Measurements from ENCODE around the gene VSTM2L. TPM values are rescaled to one million over a fixed set of nuclear protein-coding genes. Genes with fewer than 3 reads are reported as not detected.

Gene VSTM2L
- total RNA-seq, 1 experiment from 2014 or later: 0.71 TPM

DNA sequence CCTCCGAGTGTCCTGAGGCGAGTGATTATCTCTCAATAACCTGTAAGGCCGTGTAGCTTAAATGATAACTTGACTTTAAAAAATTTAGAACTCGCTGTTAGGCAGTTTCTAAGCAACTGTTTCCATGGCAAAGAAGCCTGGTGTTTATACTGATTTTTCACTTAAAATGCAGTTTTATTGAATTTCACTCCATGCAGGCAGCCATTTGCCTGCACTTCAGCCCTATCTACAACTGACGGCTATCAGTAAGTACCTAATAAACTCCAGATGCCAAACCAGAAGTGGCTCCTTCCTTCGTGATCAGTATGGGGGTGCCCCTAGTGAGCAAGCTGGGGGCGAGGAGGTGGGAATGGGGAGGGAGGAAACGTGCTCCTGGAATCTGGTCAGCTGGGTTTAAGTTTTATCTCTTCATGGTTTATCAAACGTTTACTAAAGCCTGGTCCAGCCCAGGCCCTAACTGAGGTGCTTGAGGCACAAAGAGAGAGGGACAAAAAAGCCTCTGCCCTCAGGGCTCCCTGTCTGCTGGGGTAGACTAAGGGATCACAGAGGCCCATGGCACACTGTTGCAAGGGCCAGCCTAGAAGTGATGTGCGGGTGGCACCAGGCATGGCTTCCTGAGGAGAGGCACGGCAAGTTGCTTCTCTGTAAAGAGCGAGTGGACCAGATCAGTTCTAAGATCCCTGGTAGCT is 84.8 kb downstream of the VSTM2L start:
- H3K36me3 Mint-ChIP-seq (ENCODE audit: insufficient read depth, unreplicated experiment): peaks cover 15% of the 10 kb centered on the region

DNA sequence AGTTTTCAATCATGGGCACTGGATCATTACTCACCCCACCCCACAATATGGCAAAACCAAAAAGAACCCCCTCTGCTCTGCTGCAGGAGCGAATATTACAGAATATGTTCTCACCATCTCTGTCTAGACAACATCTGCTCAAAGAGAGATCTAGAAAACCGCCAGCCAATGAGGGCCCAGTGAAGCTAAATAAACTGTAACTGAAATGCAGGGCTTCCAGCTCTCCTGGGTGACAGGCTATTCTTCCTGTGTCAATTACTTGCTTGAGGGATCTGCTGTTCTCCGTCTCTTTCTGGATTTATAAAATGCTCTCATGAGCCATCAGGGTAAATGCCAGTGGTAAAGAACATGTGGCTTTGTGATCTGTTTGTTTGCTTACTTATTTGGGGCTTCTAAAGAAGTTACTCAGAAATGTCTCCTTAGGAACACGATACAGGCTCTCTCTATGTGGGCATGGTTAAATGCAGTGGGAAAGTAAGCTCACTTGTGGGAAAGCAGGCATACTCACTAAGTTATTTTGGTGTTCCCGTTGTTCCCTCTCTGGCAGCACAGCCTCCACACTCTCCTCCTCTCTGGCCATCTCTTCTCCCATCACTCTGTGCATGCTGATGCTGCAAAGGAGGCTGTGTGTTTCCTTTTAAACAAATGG is 85.5 kb downstream of the VSTM2L start:
- no peak for TF ChIP-seq CTCF (IDR thresholded peaks at IDR 0.05; ENCODE audit: unreplicated experiment)
- Mint-ChIP-seq H3K9me3 (ENCODE audit: low read depth, unreplicated experiment) (no peaks in the 10 kb centered on the region), H3K27me3 (ENCODE audit: unreplicated experiment) (no peaks in the 10 kb centered on the region), H3K4me1 (ENCODE audit: low read depth, unreplicated experiment) (peaks cover 44% of the 10 kb centered on the region), H3K27ac (ENCODE audit: unreplicated experiment) (no peak overlapping the region), H3K4me3 (ENCODE audit: low read depth, unreplicated experiment) (no peak overlapping the region), H3K36me3 (ENCODE audit: insufficient read depth, unreplicated experiment) (peaks cover 8% of the 10 kb centered on the region)
- DNase-seq: no peak
- BruUV-seq (replicated peaks): no TSS peak
- CTCF ChIA-PET: interaction anchor here (0.6 kb wide), 1 partner anchor 26 kb away, joined by 5 read pairs; no protein-coding TSS in a partner anchor
- intact Hi-C loops (cut with micrococcal nuclease; ENCODE audit: unreplicated experiment): no loop called here

More for the DNA sequence above, 84.8 kb downstream of the VSTM2L start:
- intact Hi-C loops (cut with micrococcal nuclease; ENCODE audit: unreplicated experiment): no loop called here
- no peak for DNase-seq
- H3K27me3 Mint-ChIP-seq (ENCODE audit: unreplicated experiment): no peaks in the 10 kb centered on the region
- no peak overlapping the region for H3K4me3 Mint-ChIP-seq (ENCODE audit: low read depth, unreplicated experiment)
- H3K27ac Mint-ChIP-seq (ENCODE audit: unreplicated experiment): no peak overlapping the region
- no TSS peak for BruUV-seq (replicated peaks)
- H3K9me3 Mint-ChIP-seq (ENCODE audit: low read depth, unreplicated experiment): no peaks in the 10 kb centered on the region
- CTCF ChIA-PET: interaction anchor here (0.5 kb wide), 1 partner anchor 13 kb away, joined by 7 read pairs; no protein-coding TSS in a partner anchor
- TF ChIP-seq CTCF (IDR thresholded peaks at IDR 0.05; ENCODE audit: unreplicated experiment): no peak
- peaks cover 44% of the 10 kb centered on the region for H3K4me1 Mint-ChIP-seq (ENCODE audit: low read depth, unreplicated experiment)

DNA sequence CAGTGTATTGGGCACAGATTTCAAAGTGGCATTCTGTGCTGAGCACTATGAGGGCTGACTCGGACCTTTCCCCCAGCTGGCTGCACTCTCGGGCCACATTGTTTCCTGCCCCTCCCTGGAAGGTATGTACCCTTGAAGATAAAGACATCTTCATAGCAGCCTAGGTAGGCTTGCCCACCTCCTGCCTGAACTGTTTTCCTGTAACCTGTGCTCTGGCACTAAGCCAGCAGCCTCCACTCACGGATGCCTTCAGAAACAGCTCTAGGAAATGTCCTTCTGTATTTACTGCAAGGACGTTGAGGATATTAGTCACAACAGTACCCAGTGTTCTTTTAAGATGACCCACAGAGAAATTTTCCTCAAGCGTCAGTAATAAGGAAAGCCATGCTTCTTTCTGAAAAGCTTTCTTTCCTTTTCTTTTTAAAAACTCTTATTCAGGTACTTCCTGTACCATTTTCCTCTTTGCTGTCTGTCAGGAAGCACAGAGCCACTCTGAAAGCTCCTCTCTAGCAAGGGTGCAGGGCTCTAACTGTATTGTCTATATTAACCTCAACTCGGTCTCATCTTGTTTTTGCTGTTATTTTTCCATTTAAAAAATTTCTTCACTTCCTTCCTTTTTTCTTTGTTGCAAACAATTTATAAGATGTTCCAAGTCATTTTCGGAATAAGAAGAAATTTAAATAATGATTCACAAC is 86.8 kb downstream of the VSTM2L start:
- intact Hi-C loops (cut with micrococcal nuclease; ENCODE audit: unreplicated experiment): loop anchor here (1.0 to 5.0 kb wide), 2 partner anchors 87 to 422 kb away; no protein-coding TSS in a partner anchor
- Mint-ChIP-seq H3K27ac (ENCODE audit: unreplicated experiment) (peak overlapping the region; percentile 55), H3K27me3 (ENCODE audit: unreplicated experiment) (no peaks in the 10 kb centered on the region), H3K9me3 (ENCODE audit: low read depth, unreplicated experiment) (no peaks in the 10 kb centered on the region), H3K4me3 (ENCODE audit: low read depth, unreplicated experiment) (peak overlapping the region; percentile 8), H3K36me3 (ENCODE audit: insufficient read depth, unreplicated experiment) (peaks cover 7% of the 10 kb centered on the region), H3K4me1 (ENCODE audit: low read depth, unreplicated experiment) (peaks cover 44% of the 10 kb centered on the region)
- peak; percentile 75 for DNase-seq
- TF ChIP-seq CTCF (IDR thresholded peaks at IDR 0.05; ENCODE audit: unreplicated experiment): no peak
- CTCF ChIA-PET: no interaction called here
- BruUV-seq (replicated peaks): no TSS peak

- Mint-ChIP-seq H3K27ac (ENCODE audit: unreplicated experiment) (peak overlapping the region; percentile 55), H3K27me3 (ENCODE audit: unreplicated experiment) (no peaks in the 10 kb centered on the region), H3K4me1 (ENCODE audit: low read depth, unreplicated experiment) (peaks cover 44% of the 10 kb centered on the region), H3K36me3 (ENCODE audit: insufficient read depth, unreplicated experiment) (peaks cover 10% of the 10 kb centered on the region), H3K9me3 (ENCODE audit: low read depth, unreplicated experiment) (no peaks in the 10 kb centered on the region), H3K4me3 (ENCODE audit: low read depth, unreplicated experiment) (peak overlapping the region; percentile 10)
- BruUV-seq (replicated peaks): no TSS peak
- peak; percentile 76 for DNase-seq
- CTCF ChIA-PET: interaction anchor here (1.7 kb wide), 1 partner anchor 47 kb away, joined by 5 read pairs; no protein-coding TSS in a partner anchor
- no peak for TF ChIP-seq CTCF (IDR thresholded peaks at IDR 0.05; ENCODE audit: unreplicated experiment)
- intact Hi-C loops (cut with micrococcal nuclease; ENCODE audit: unreplicated experiment): loop anchor here (5.0 kb wide), 1 partner anchor 423 kb away; no protein-coding TSS in a partner anchor
Observed at GRCh38 chr20:37990571-37991151, 87.7 kb downstream of the VSTM2L start.
